HG03025 (cell line): Measurements from ENCODE around the gene PROC.

Experiments
- ATAC-seq: cut with Tn5 transposase; IDR thresholded peaks from one replicate; pipeline ENCODE4 v1.9.1; 2021; ENCODE audit warnings: mild to moderate bottlenecking, moderate library complexity; ENCODE audit not compliant: unreplicated experiment, low FRiP score

PROC gene

DNA sequence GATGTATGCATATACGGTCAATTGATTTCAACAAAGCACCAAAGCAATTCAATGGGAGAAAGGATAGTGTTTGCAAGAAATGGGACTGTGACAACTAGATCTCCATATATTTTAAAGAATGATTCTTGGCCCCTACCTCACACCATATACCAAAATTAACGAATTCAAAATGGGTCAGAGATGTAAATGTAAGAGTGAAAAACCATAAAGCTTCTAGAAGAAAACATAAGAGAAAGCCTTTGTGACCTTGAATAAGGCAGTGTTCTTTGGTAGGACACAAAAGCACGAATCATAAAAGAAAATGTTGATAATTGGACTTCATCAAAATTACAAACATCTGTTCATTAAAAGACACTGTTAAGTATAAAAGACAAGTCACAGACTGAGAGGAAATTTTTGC is 5.0 kb upstream of the PROC start:
- ATAC-seq: no peak

DNA sequence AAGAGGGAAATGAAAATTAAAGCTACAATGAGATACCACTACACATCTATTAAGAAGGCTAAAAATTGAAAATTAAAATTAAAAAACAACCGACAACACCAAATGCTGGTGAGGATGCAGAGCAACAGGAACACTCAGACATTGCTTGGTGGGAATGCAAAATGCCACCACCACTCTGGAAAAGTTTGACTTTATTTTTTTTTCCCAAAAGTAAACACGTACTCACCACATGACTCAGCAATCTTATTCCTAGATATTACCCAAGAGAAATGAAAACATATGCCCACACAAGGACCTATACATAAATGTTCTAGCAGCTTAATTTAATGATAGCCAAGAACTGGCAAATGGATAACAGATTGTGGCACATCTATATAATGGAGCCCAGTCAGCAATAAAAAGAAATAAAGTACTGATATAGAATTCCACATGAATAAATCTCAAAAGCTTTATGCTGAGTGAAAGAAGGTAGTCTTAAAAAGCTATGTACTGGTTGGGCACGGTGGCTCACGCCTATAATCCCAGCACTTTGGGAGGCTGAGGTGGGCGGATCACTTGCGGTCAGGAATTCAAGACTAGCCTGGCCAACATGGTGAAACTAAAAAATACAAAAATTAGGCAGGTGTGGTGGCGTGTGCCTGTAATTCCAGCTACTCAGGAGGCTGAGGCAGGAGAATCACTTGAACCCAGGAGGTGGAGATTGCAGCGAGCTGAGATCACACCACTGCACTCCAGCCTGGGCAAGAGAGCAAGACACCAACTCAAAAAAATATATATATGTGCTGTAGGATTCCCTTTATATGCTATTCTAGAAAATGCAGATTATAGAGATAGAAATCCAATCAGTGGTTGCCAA is 4.2 kb upstream of the PROC start:
- ATAC-seq: no peak

DNA sequence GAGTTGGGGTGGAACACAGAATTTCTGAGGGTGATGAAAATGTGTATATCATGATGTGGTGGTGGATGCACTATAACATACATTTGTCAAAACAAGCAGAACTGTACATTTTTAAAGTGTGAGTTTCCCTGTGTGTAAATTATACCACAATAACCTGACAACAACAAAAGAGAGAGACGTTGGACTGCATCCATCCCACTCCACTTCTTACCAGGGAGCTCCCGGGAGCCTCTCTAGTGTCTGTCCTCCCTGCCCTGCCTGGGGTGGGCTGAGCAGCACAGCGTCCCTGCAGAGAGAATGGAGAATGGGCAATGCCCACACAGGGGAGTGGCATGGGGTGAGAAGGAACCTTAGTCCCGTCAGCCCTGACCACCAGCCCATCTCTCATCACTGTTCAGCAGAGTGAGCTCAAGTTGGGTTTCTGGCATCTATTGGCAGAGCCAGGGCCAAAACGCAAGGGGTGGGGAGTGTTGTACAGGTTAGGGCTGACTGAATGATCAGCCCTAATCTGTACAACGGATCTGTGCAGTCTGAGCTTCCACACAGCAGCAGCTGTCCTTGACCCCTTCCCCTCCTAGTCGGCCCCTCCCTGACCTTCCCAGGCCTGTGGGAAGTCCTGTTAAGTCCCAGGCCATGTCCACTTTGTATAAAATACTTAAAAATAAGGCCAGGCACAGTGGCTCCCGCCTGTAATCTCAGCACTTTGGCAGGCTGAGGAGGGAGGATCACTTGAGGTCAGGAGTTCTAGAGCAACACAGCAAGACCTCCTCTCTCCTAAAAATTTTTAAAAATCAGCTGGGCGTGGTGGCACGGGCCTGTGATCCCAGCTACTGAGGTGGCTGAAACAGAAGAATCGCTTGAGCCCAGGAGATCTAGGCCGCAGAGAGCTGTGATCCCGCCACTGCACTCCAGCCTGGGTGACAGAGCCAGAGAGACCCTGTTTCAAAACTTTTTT is 3.3 kb upstream of the PROC start:
- no peak for ATAC-seq

DNA sequence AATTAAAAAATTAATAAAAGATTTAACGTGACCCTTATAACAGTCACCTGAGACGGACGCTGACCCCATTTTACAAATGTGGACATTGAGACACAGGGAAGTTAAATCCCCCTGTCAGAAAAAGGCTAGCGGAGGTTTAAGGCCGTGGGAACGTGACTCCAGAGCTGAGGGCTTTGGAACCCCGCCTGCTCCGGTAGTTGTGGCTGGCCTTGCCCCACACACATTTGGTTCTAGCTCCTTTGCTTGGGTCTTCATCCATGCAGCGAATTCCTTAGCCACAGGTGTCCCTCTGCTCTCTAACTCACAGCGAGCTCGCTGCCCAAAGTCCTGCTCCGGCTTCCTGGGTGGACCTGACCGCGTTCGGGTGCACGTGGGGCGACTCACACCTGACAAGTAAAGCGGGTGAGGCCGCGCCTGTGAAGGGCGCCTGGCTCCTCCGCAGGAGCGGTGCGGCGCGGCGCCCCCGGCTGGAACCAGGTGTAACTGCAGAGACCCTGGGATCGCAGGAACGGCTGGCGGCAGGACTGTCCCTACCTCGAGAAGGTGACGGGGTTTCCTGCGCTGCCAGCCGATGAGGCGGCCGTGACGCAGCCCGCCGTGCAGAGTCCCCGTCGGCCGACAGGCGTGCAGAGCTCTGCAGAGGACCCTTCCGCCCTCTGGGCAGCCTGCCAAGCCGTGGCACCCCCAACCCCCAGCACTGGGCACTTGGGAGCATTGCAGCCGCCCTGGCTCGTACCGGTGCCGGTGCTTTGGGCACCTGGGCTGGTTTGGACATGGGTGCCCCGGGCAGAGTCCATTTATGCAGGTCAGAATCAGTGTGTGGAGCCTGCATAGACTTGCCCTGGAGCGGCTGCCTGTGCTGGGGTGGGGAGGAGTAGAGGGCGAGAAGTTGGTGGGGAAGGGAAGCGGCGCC is 2.4 kb upstream of the PROC start:
- ATAC-seq: peak; percentile 51

DNA sequence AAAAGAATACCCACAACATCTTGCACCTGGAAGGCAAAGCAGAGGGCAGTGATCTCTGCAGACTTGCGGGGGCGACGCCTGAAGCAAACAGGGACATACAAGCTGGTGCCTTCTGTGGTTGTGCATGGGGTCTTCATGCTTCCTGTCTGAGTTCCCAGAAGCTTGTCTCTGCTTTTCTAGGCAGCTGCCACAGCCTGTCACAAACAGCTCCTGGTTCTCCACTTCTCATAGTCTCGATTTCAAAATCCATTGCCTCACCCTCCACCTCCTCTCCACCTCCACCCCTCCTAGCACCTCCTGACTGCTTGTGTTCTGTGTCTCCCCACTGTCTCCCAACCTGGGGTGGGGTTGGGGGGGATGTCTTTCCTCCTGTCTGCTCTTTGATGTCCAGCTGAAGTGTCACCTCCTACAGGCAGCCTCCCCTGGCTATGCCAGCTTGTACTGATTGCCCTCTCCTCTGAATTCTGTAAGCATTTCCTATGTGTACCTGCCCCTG is 1.7 kb upstream of the PROC start:
- ATAC-seq: peak; percentile 8

DNA sequence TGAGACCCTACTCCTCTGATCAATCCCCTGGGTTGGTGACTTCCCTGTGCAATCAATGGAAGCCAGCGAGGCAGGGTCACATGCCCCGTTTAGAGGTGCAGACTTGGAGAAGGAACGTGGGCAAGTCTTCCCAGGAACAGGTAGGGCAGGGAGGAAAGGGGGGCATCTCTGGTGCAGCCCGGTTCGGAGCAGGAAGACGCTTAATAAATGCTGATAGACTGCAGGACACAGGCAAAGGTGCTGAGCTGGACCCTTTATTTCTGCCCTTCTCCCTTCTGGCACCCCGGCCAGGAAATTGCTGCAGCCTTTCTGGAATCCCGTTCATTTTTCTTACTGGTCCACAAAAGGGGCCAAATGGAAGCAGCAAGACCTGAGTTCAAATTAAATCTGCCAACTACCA is 821 bp upstream of the PROC start:
- no peak for ATAC-seq

DNA sequence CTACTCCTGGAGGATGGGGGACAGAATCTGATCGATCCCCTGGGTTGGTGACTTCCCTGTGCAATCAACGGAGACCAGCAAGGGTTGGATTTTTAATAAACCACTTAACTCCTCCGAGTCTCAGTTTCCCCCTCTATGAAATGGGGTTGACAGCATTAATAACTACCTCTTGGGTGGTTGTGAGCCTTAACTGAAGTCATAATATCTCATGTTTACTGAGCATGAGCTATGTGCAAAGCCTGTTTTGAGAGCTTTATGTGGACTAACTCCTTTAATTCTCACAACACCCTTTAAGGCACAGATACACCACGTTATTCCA is 844 bp downstream of the PROC start:
- no peak for ATAC-seq

DNA sequence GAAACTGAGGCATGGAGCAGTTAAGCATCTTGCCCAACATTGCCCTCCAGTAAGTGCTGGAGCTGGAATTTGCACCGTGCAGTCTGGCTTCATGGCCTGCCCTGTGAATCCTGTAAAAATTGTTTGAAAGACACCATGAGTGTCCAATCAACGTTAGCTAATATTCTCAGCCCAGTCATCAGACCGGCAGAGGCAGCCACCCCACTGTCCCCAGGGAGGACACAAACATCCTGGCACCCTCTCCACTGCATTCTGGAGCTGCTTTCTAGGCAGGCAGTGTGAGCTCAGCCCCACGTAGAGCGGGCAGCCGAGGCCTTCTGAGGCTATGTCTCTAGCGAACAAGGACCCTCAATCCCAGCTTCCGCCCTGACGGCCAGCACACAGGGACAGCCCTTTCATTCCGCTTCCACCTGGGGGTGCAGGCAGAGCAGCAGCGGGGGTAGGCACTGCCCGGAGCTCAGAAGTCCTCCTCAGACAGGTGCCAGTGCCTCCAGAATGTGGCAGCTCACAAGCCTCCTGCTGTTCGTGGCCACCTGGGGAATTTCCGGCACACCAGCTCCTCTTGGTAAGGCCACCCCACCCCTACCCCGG is 1.3 kb downstream of the PROC start:
- no peak for ATAC-seq

DNA sequence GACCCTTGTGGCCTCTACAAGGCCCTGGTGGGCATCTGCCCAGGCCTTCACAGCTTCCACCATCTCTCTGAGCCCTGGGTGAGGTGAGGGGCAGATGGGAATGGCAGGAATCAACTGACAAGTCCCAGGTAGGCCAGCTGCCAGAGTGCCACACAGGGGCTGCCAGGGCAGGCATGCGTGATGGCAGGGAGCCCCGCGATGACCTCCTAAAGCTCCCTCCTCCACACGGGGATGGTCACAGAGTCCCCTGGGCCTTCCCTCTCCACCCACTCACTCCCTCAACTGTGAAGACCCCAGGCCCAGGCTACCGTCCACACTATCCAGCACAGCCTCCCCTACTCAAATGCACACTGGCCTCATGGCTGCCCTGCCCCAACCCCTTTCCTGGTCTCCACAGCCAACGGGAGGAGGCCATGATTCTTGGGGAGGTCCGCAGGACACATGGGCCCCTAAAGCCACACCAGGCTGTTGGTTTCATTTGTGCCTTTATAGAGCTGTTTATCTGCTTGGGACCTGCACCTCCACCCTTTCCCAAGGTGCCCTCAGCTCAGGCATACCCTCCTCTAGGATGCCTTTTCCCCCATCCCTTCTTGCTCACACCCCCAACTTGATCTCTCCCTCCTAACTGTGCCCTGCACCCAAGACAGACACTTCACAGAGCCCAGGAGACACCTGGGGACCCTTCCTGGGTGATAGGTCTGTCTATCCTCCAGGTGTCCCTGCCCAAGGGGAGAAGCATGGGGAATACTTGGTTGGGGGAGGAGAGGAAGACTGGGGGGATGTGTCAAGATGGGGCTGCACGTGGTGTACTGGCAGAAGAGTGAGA is 2.0 kb downstream of the PROC start:
- no peak for ATAC-seq

DNA sequence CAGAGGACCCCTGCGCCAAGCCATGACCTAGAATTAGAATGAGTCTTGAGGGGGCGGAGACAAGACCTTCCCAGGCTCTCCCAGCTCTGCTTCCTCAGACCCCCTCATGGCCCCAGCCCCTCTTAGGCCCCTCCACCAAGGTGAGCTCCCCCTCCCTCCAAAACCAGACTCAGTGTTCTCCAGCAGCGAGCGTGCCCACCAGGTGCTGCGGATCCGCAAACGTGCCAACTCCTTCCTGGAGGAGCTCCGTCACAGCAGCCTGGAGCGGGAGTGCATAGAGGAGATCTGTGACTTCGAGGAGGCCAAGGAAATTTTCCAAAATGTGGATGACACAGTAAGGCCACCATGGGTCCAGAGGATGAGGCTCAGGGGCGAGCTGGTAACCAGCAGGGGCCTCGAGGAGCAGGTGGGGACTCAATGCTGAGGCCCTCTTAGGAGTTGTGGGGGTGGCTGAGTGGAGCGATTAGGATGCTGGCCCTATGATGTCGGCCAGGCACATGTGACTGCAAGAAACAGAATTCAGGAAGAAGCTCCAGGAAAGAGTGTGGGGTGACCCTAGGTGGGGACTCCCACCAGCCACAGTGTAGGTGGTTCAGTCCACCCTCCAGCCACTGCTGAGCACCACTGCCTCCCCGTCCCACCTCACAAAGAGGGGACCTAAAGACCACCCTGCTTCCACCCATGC is 3.0 kb downstream of the PROC start:
- no peak for ATAC-seq

DNA sequence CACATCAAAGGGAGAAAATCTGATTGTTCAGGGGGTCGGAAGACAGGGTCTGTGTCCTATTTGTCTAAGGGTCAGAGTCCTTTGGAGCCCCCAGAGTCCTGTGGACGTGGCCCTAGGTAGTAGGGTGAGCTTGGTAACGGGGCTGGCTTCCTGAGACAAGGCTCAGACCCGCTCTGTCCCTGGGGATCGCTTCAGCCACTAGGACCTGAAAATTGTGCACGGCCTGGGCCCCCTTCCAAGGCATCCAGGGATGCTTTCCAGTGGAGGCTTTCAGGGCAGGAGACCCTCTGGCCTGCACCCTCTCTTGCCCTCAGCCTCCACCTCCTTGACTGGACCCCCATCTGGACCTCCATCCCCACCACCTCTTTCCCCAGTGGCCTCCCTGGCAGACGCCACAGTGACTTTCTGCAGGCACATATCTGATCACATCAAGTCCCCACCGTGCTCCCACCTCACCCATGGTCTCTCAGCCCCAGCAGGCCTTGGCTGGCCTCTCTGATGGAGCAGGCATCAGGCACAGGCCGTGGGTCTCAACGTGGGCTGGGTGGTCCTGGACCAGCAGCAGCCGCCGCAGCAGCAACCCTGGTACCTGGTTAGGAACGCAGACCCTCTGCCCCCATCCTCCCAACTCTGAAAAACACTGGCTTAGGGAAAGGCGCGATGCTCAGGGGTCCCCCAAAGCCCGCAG is 3.8 kb downstream of the PROC start:
- ATAC-seq: no peak

DNA sequence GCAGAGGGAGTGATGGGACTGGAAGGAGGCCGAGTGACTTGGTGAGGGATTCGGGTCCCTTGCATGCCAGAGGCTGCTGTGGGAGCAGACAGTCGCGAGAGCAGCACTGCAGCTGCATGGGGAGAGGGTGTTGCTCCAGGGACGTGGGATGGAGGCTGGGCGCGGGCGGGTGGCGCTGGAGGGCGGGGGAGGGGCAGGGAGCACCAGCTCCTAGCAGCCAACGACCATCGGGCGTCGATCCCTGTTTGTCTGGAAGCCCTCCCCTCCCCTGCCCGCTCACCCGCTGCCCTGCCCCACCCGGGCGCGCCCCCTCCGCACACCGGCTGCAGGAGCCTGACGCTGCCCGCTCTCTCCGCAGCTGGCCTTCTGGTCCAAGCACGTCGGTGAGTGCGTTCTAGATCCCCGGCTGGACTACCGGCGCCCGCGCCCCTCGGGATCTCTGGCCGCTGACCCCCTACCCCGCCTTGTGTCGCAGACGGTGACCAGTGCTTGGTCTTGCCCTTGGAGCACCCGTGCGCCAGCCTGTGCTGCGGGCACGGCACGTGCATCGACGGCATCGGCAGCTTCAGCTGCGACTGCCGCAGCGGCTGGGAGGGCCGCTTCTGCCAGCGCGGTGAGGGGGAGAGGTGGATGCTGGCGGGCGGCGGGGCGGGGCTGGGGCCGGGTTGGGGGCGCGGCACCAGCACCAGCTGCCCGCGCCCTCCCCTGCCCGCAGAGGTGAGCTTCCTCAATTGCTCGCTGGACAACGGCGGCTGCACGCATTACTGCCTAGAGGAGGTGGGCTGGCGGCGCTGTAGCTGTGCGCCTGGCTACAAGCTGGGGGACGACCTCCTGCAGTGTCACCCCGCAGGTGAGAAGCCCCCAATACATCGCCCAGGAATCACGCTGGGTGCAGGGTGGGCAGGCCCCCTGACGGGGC is 4.6 kb downstream of the PROC start:
- ATAC-seq: no peak

DNA sequence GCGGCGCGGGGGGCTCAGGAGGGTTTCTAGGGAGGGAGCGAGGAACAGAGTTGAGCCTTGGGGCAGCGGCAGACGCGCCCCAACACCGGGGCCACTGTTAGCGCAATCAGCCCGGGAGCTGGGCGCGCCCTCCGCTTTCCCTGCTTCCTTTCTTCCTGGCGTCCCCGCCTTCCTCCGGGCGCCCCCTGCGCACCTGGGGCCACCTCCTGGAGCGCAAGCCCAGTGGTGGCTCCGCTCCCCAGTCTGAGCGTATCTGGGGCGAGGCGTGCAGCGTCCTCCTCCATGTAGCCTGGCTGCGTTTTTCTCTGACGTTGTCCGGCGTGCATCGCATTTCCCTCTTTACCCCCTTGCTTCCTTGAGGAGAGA is 5.2 kb downstream of the PROC start:
- no peak for ATAC-seq

DNA sequence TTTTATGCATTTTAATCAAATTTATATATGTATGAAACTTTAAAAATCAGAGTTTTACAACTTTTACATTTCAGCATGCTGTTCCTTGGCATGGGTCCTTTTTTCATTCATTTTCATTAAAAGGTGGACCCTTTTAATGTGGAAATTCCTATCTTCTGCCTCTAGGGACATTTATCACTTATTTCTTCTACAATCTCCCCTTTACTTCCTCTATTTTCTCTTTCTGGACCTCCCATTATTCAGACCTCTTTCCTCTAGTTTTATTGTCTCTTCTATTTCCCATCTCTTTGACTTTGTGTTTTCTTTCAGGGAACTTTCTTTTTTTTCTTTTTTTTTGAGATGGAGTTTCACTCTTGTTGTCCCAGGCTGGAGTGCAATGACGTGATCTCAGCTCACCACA is 5.7 kb downstream of the PROC start:
- no peak for ATAC-seq

DNA sequence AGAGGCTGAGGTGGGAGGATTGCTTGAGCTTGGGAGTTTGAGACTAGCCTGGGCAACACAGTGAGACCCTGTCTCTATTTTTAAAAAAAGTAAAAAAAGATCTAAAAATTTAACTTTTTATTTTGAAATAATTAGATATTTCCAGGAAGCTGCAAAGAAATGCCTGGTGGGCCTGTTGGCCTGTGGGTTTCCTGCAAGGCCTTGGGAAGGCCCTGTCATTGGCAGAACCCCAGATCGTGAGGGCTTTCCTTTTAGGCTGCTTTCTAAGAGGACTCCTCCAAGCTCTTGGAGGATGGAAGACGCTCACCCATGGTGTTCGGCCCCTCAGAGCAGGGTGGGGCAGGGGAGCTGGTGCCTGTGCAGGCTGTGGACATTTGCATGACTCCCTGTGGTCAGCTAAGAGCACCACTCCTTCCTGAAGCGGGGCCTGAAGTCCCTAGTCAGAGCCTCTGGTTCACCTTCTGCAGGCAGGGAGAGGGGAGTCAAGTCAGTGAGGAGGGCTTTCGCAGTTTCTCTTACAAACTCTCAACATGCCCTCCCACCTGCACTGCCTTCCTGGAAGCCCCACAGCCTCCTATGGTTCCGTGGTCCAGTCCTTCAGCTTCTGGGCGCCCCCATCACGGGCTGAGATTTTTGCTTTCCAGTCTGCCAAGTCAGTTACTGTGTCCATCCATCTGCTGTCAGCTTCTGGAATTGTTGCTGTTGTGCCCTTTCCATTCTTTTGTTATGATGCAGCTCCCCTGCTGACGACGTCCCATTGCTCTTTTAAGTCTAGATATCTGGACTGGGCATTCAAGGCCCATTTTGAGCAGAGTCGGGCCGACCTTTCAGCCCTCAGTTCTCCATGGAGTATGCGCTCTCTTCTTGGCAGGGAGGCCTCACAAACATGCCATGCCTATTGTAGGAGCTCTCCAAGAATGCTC is 6.6 kb downstream of the PROC start:
- ATAC-seq: no peak
